Measurements from ENCODE around the gene MRPS9. TPM values are rescaled to one million over a fixed set of nuclear protein-coding genes. Genes with fewer than 3 reads are reported as not detected.

Gene MRPS9
- total RNA-seq, 1 donor, result 17.7 TPM

GRCh38 chr2:105082107-105082506 is 44.2 kb downstream of the MRPS9 start:
- no peaks in the 10 kb centered on the region for H3K9me3 ChIP-seq (ENCODE audit: low read depth, low read length)
- TF ChIP-seq CTCF (IDR thresholded peaks at IDR 0.05; ENCODE audit: extremely low read depth, low read depth, low read length), result no peak
- peaks cover 8% of the 10 kb centered on the region for H3K4me1 ChIP-seq (ENCODE audit: insufficient read depth, low read length)
- H3K36me3 ChIP-seq (ENCODE audit: insufficient read depth, low read length), result no peaks in the 10 kb centered on the region
- H2AFZ ChIP-seq (ENCODE audit: low read length), result no peak overlapping the region
- no peaks in the 10 kb centered on the region for H3K79me2 ChIP-seq (ENCODE audit: insufficient read depth, low read length)
- H3K27ac ChIP-seq (ENCODE audit: low read depth, low read length), result no peak overlapping the region
- H3K4me3 ChIP-seq (ENCODE audit: insufficient read depth, low read length), result no peak overlapping the region
- H3K27me3 ChIP-seq (ENCODE audit: insufficient read depth, low read length), result no peaks in the 10 kb centered on the region
- no peaks in the 10 kb centered on the region for H4K20me1 ChIP-seq (ENCODE audit: insufficient read depth, low read length)
- DNase-seq (ENCODE audit: insufficient read length, low spot score, missing footprints), result no peak
- no peak overlapping the region for H3K4me2 ChIP-seq (ENCODE audit: insufficient read depth, low read length)

GRCh38 chr2:105085525-105085924 is 47.7 kb downstream of the MRPS9 start:
- no peak for TF ChIP-seq CTCF (IDR thresholded peaks at IDR 0.05; ENCODE audit: extremely low read depth, low read depth, low read length)
- no peaks in the 10 kb centered on the region for H3K27me3 ChIP-seq (ENCODE audit: insufficient read depth, low read length)
- H3K4me2 ChIP-seq (ENCODE audit: insufficient read depth, low read length), result no peak overlapping the region
- no peak overlapping the region for H3K4me3 ChIP-seq (ENCODE audit: insufficient read depth, low read length)
- no peak overlapping the region for H3K27ac ChIP-seq (ENCODE audit: low read depth, low read length)
- no peak overlapping the region for H2AFZ ChIP-seq (ENCODE audit: low read length)
- H3K36me3 ChIP-seq (ENCODE audit: insufficient read depth, low read length), result peaks cover 4% of the 10 kb centered on the region
- no peaks in the 10 kb centered on the region for H3K4me1 ChIP-seq (ENCODE audit: insufficient read depth, low read length)
- H3K79me2 ChIP-seq (ENCODE audit: insufficient read depth, low read length), result no peaks in the 10 kb centered on the region
- no peak for DNase-seq (ENCODE audit: insufficient read length, low spot score, missing footprints)
- H3K9me3 ChIP-seq (ENCODE audit: low read depth, low read length), result no peaks in the 10 kb centered on the region
- H4K20me1 ChIP-seq (ENCODE audit: insufficient read depth, low read length), result no peaks in the 10 kb centered on the region

GRCh38 chr2:105087273-105087672 is 49.4 kb downstream of the MRPS9 start:
- H3K36me3 ChIP-seq (ENCODE audit: insufficient read depth, low read length), result peaks cover 4% of the 10 kb centered on the region
- H3K79me2 ChIP-seq (ENCODE audit: insufficient read depth, low read length), result no peaks in the 10 kb centered on the region
- no peak overlapping the region for H3K4me2 ChIP-seq (ENCODE audit: insufficient read depth, low read length)
- no peak for TF ChIP-seq CTCF (IDR thresholded peaks at IDR 0.05; ENCODE audit: extremely low read depth, low read depth, low read length)
- no peaks in the 10 kb centered on the region for H4K20me1 ChIP-seq (ENCODE audit: insufficient read depth, low read length)
- H3K27me3 ChIP-seq (ENCODE audit: insufficient read depth, low read length), result no peaks in the 10 kb centered on the region
- no peak for DNase-seq (ENCODE audit: insufficient read length, low spot score, missing footprints)
- H3K27ac ChIP-seq (ENCODE audit: low read depth, low read length), result no peak overlapping the region
- no peak overlapping the region for H2AFZ ChIP-seq (ENCODE audit: low read length)
- no peaks in the 10 kb centered on the region for H3K9me3 ChIP-seq (ENCODE audit: low read depth, low read length)
- H3K4me3 ChIP-seq (ENCODE audit: insufficient read depth, low read length), result no peak overlapping the region
- H3K4me1 ChIP-seq (ENCODE audit: insufficient read depth, low read length), result no peaks in the 10 kb centered on the region

- H4K20me1 ChIP-seq (ENCODE audit: insufficient read depth, low read length), result no peaks in the 10 kb centered on the region
- H3K4me3 ChIP-seq (ENCODE audit: insufficient read depth, low read length), result no peak overlapping the region
- no peak overlapping the region for H3K27ac ChIP-seq (ENCODE audit: low read depth, low read length)
- no peak for DNase-seq (ENCODE audit: insufficient read length, low spot score, missing footprints)
- no peak for TF ChIP-seq CTCF (IDR thresholded peaks at IDR 0.05; ENCODE audit: extremely low read depth, low read depth, low read length)
- no peaks in the 10 kb centered on the region for H3K9me3 ChIP-seq (ENCODE audit: low read depth, low read length)
- H3K4me2 ChIP-seq (ENCODE audit: insufficient read depth, low read length), result no peak overlapping the region
- no peaks in the 10 kb centered on the region for H3K4me1 ChIP-seq (ENCODE audit: insufficient read depth, low read length)
- no peaks in the 10 kb centered on the region for H3K79me2 ChIP-seq (ENCODE audit: insufficient read depth, low read length)
- no peaks in the 10 kb centered on the region for H3K27me3 ChIP-seq (ENCODE audit: insufficient read depth, low read length)
- no peak overlapping the region for H2AFZ ChIP-seq (ENCODE audit: low read length)
- peaks cover 4% of the 10 kb centered on the region for H3K36me3 ChIP-seq (ENCODE audit: insufficient read depth, low read length)
Observed at GRCh38 chr2:105090091-105090490, 52.2 kb downstream of the MRPS9 start.

Data from osteoblast (primary cell).